Measurements from ENCODE around the gene TAS2R1.
"Not testable (repeated sequence)": the region's sequence is repeated elsewhere in the genome, so short reads cannot be mapped to it uniquely, and the experiment has no call there.

Gene TAS2R1

GRCh38 chr5:9622971-9623421 is 7.2 kb downstream of the TAS2R1 start:
- no peak for DNase-seq (ENCODE audit: low read depth)

- DNase-seq (ENCODE audit: low read depth): no peak
These were observed 8.7 kb downstream of the TAS2R1 start for GRCh38 chr5:9621379-9621903.

GRCh38 chr5:9619331-9620092 is 10.6 kb downstream of the TAS2R1 start:
- no peak for DNase-seq (ENCODE audit: low read depth)

- no peak for DNase-seq (ENCODE audit: low read depth)
These were observed 12.2 kb downstream of the TAS2R1 start for GRCh38 chr5:9617739-9618504.

GRCh38 chr5:9617221-9617620 is 12.9 kb downstream of the TAS2R1 start:
- DNase-seq (ENCODE audit: low read depth): no peak

- no peak for DNase-seq (ENCODE audit: low read depth)
These were observed 14.8 kb downstream of the TAS2R1 start for GRCh38 chr5:9615331-9615730.

GRCh38 chr5:9613360-9613759 is 16.8 kb downstream of the TAS2R1 start:
- DNase-seq (ENCODE audit: low read depth): no peak

- no peak for DNase-seq (ENCODE audit: low read depth)
These were observed 19.2 kb downstream of the TAS2R1 start for GRCh38 chr5:9610969-9611368.

GRCh38 chr5:9610364-9610763 is 19.8 kb downstream of the TAS2R1 start:
- no peak for DNase-seq (ENCODE audit: low read depth)

GRCh38 chr5:9608093-9608492 is 22.1 kb downstream of the TAS2R1 start:
- no peak for DNase-seq (ENCODE audit: low read depth)

- DNase-seq (ENCODE audit: low read depth): no peak
These were observed 24.9 kb downstream of the TAS2R1 start for GRCh38 chr5:9605041-9605838.

GRCh38 chr5:9604416-9604815 is 25.7 kb downstream of the TAS2R1 start:
- DNase-seq (ENCODE audit: low read depth): no peak

- DNase-seq (ENCODE audit: low read depth): no peak
These were observed 29.0 kb downstream of the TAS2R1 start for GRCh38 chr5:9601055-9601739.

- no peak for DNase-seq (ENCODE audit: low read depth)
These were observed 30.8 kb downstream of the TAS2R1 start for GRCh38 chr5:9599391-9599790.

GRCh38 chr5:9598329-9598728 is 31.8 kb downstream of the TAS2R1 start:
- DNase-seq (ENCODE audit: low read depth): not testable (repeated sequence)

- DNase-seq (ENCODE audit: low read depth): not testable (repeated sequence)
These were observed 32.8 kb downstream of the TAS2R1 start for GRCh38 chr5:9597322-9597721.

GRCh38 chr5:9596824-9597223 is 33.3 kb downstream of the TAS2R1 start:
- no peak for DNase-seq (ENCODE audit: low read depth)

GRCh38 chr5:9596171-9596780 is 33.9 kb downstream of the TAS2R1 start:
- DNase-seq (ENCODE audit: low read depth): no peak

- DNase-seq (ENCODE audit: low read depth): no peak
These were observed 35.2 kb downstream of the TAS2R1 start for GRCh38 chr5:9594913-9595312.

- DNase-seq (ENCODE audit: low read depth): no peak
These were observed 40.9 kb downstream of the TAS2R1 start for GRCh38 chr5:9589049-9589835.
